HCT116 (cell line): ENCODE measurements around the gene ZNF133. TPM values are rescaled to one million over a fixed set of nuclear protein-coding genes. Genes with fewer than 3 reads are reported as not detected.

Experiments used
- ATAC-seq: fragments of 200-7000 bp; cut with Tn5 transposase; 2 replicates; pipeline ENCODE4 v1.9.1; 2020; ENCODE audit warnings: mild to moderate bottlenecking, moderate library complexity
- BruUV-seq: library from RNA; stranded (reverse); fragments of 400-500 nt; replicated peaks from 2 replicates; lab custom pipeline; 2021; lab: Mats Ljungman, UMichigan
- CTCF ChIA-PET: fragments of 300-600 bp; sonication (Branson Sonifier 250); formaldehyde crosslinking; loops from one replicate; lab custom pipeline; 2021; ENCODE audit warnings: antibody characterized with exemption; lab: Charles Lee
- POLR2A ChIA-PET: fragments of 300-600, 350-600 bp; sonication (Branson Sonifier 250); formaldehyde crosslinking; loops from one replicate; lab custom pipeline; 2021; ENCODE audit warnings: antibody characterized with exemption; lab: Charles Lee
- RAD21 ChIA-PET, 2 experiments: fragments of 300-600 bp; sonication (Branson Sonifier 250); formaldehyde crosslinking; loops; one replicate each; lab custom pipeline; 2023; ENCODE audit warnings: low total read pairs in 2 of 2; ENCODE audit not compliant: uncharacterized antibody in 2 of 2, unreplicated experiment in 2 of 2, low non-redundant PET in 1 of 2; lab: Charles Lee
- DNase-seq: peaks from one replicate; pipeline ENCODE4 v3.0.0-alpha.2; 2010; ENCODE audit warnings: low read depth, low spot score
- H2AFZ ChIP-seq: fragments of 200-600 bp; shearing (Covaris generic), sonication (generic); 2 replicates; pipeline ENCODE4 v1.6.1; 2017; ENCODE audit warnings: low read depth, mixed run types, mixed read lengths, antibody characterized with exemption, low read length; ENCODE audit not compliant: poor library complexity, severe bottlenecking
- H3K27ac ChIP-seq: 2 replicates; pipeline ENCODE4 v1.5.1; 2012; ENCODE audit warnings: low read depth, low read length
- H3K27me3 ChIP-seq: fragments of 200-600 bp; sonication (generic); 2 replicates; pipeline ENCODE4 v1.6.1; 2016; ENCODE audit warnings: mixed run types, low read length, mixed read lengths; ENCODE audit not compliant: insufficient read depth
- H3K36me3 ChIP-seq, 2 experiments: fragments of 200-500 bp in 1 of 2; fragments of 200-600 bp in 1 of 2; sonication (Bioruptor generic) in 1 of 2; sonication (generic) in 1 of 2; 2 replicates each; pipeline versions ENCODE4 v1.5.1 to v1.6.1; 2014 to 2016; ENCODE audit warnings: low read length in 2 of 2, inconsistent platforms in 1 of 2, mixed read lengths in 1 of 2, mixed run types in 1 of 2; ENCODE audit not compliant: insufficient read depth in 2 of 2, control insufficient read depth in 1 of 2
- H3K4me1 ChIP-seq, 2 experiments: fragments of 200-600 bp in 1 of 2; sonication (generic) in 1 of 2; 2 replicates each; pipeline versions ENCODE4 v1.5.1 to v1.6.1; 2012 to 2017; ENCODE audit warnings: low read length in 2 of 2, inconsistent platforms in 1 of 2, mild to moderate bottlenecking in 1 of 2, mixed read lengths in 1 of 2, mixed run types in 1 of 2, moderate library complexity in 1 of 2; ENCODE audit not compliant: insufficient read depth in 2 of 2, control insufficient read depth in 1 of 2
- H3K4me2 ChIP-seq: fragments of 200-600 bp; sonication (generic); 2 replicates; pipeline ENCODE4 v1.6.1; 2017; ENCODE audit warnings: mixed run types, low read length, mixed read lengths
- H3K4me3 ChIP-seq, 2 experiments: fragments of 200-600 bp in 1 of 2; sonication (generic) in 1 of 2; replicated peaks in 1 of 2; 2 replicates each; pipeline ENCODE4 v1.5.1; 2011 to 2016; ENCODE audit warnings: low read length in 2 of 2, control low read depth in 1 of 2, low read depth in 1 of 2, mild to moderate bottlenecking in 1 of 2, mixed read lengths in 1 of 2, mixed run types in 1 of 2
- H3K79me2 ChIP-seq: fragments of 200-600 bp; sonication (generic); 2 replicates; pipeline ENCODE4 v1.6.1; 2017; ENCODE audit warnings: mild to moderate bottlenecking, mixed run types, low read length, moderate library complexity, mixed read lengths; ENCODE audit not compliant: insufficient read depth
- H3K9ac ChIP-seq: fragments of 200-600 bp; sonication (generic); 2 replicates; pipeline ENCODE4 v1.6.1; 2016; ENCODE audit warnings: low read length, mixed read lengths
- H3K9me2 ChIP-seq: fragments of 200-600 bp; sonication (generic), shearing (Covaris generic); 2 replicates; pipeline ENCODE4 v1.6.1; 2017; ENCODE audit warnings: mixed run types, mild to moderate bottlenecking, moderate library complexity; ENCODE audit not compliant: insufficient read depth
- H3K9me3 ChIP-seq, 2 experiments: fragments of 200-500 bp in 1 of 2; fragments of 200-600 bp in 1 of 2; sonication (Bioruptor generic) in 1 of 2; sonication (generic) in 1 of 2; 2 replicates each; pipeline ENCODE4 v1.6.1; 2014 to 2017; ENCODE audit warnings: low read length in 2 of 2, mixed read lengths in 2 of 2, inconsistent platforms in 1 of 2, low read depth in 1 of 2, mild to moderate bottlenecking in 1 of 2, mixed run types in 1 of 2, moderate library complexity in 1 of 2; ENCODE audit not compliant: control insufficient read depth in 1 of 2, insufficient read depth in 1 of 2
- H4K20me1 ChIP-seq: fragments of 200-600 bp; sonication (generic), shearing (Covaris generic); 2 replicates; pipeline ENCODE4 v1.6.1; 2017; ENCODE audit warnings: mixed run types, mild to moderate bottlenecking, moderate library complexity; ENCODE audit not compliant: insufficient read depth
- ATF3 ChIP-seq: IDR thresholded peaks from 2 replicates; pipeline ENCODE4 v1.6.1; 2012
- CEBPB ChIP-seq: IDR thresholded peaks from 2 replicates; pipeline ENCODE4 v1.6.1; 2012; ENCODE audit warnings: low read depth
- CTCF ChIP-seq, 3 experiments: fragments of 200-600 bp in 1 of 3; sonication (generic) in 1 of 3; IDR thresholded peaks in 2 of 3; conservative IDR thresholded peaks in 1 of 3; 2 replicates each; pipeline ENCODE4 v1.5.1; 2012 to 2017; ENCODE audit warnings: low read depth in 2 of 3, low read length in 2 of 3, antibody characterized with exemption in 1 of 3, borderline replicate concordance in 1 of 3, control low read depth in 1 of 3, mild to moderate bottlenecking in 1 of 3, mixed read lengths in 1 of 3, mixed run types in 1 of 3, moderate library complexity in 1 of 3; ENCODE audit not compliant: insufficient read depth in 1 of 3
- EGR1 ChIP-seq: IDR thresholded peaks from 2 replicates; pipeline ENCODE4 v1.6.1; 2012; ENCODE audit warnings: low read depth
- ELF1 ChIP-seq: IDR thresholded peaks from 2 replicates; pipeline ENCODE4 v1.6.1; 2012; ENCODE audit warnings: low read depth, borderline replicate concordance
- EZH2 ChIP-seq: fragments of 200-600 bp; sonication (generic); IDR thresholded peaks from 2 replicates; pipeline ENCODE4 v1.6.1; 2017; ENCODE audit warnings: antibody characterized with exemption, mixed run types
- MAX ChIP-seq: IDR thresholded peaks from 2 replicates; pipeline ENCODE4 v1.6.1; 2012
- POLR2A ChIP-seq: IDR thresholded peaks from 2 replicates; pipeline ENCODE4 v1.7.0; 2011; ENCODE audit warnings: borderline replicate concordance; ENCODE audit not compliant: insufficient read depth, insufficient read length; ENCODE audit errors: extremely low read depth
- POLR2AphosphoS5 ChIP-seq: IDR thresholded peaks from 2 replicates; pipeline ENCODE4 v1.6.1; 2011; ENCODE audit warnings: mild to moderate bottlenecking, low read depth, low read length, moderate library complexity
- RAD21 ChIP-seq: IDR thresholded peaks from 2 replicates; pipeline ENCODE4 v1.6.1; 2012; ENCODE audit warnings: low read depth, mild to moderate bottlenecking
- REST ChIP-seq: IDR thresholded peaks from 2 replicates; pipeline ENCODE4 v1.6.1; 2012; ENCODE audit warnings: low read depth
- SIN3A ChIP-seq: IDR thresholded peaks from 2 replicates; pipeline ENCODE4 v1.6.1; 2012; ENCODE audit warnings: low read depth
- SP1 ChIP-seq: IDR thresholded peaks from 2 replicates; pipeline ENCODE4 v1.6.1; 2012; ENCODE audit warnings: low read depth
- SRF ChIP-seq: IDR thresholded peaks from 2 replicates; pipeline ENCODE4 v1.6.1; 2012; ENCODE audit warnings: low read depth
- TCF7L2 ChIP-seq: IDR thresholded peaks from 2 replicates; pipeline ENCODE4 v1.7.0; 2011; ENCODE audit warnings: borderline replicate concordance, inconsistent platforms; ENCODE audit not compliant: insufficient read depth, insufficient read length; ENCODE audit errors: extremely low read depth
- ZBTB33 ChIP-seq: IDR thresholded peaks from 2 replicates; pipeline ENCODE4 v1.6.1; 2011; ENCODE audit warnings: mild to moderate bottlenecking, low read length, moderate library complexity; ENCODE audit not compliant: insufficient replicate concordance; ENCODE audit errors: extremely low read depth
- ZFX ChIP-seq: fragments of 450-650 bp; IDR thresholded peaks from 2 replicates; pipeline ENCODE4 v1.6.1; 2017
- ZNF274 ChIP-seq: fragments of 200-500 bp; sonication (Bioruptor generic); IDR thresholded peaks from 2 replicates; pipeline ENCODE4 v1.6.1; 2014; ENCODE audit warnings: mild to moderate bottlenecking, low read depth, low read length, inconsistent platforms
- intact Hi-C: fragments of 100-400 bp; cut with micrococcal nuclease; formaldehyde crosslinking; loops from 2 replicates; pipeline ENCODE4 v1.10.0; 2022
- total RNA-seq: library from RNA; stranded (reverse); gene quantifications from one replicate; pipeline ENCODE4 v1.2.1, GENCODE V29; 2021; ENCODE audit not compliant: unreplicated experiment

ZNF133 gene
- total RNA-seq, 1 experiment from 2014 or later = 9.3 TPM

GRCh38 chr20:18255526-18255925 lies 32.8 kb upstream of the ZNF133 start:
- Histone ChIP-seq H3K79me2 (no peaks in the 10 kb centered on the region), H3K4me3 (no peak overlapping the region), H3K9me3 (no peaks in the 10 kb centered on the region), H3K27me3 (no peaks in the 10 kb centered on the region), H3K9me2 (no peaks in the 10 kb centered on the region), H3K27ac (no peak overlapping the region), H3K4me2 (no peak overlapping the region), H2AFZ (no peak overlapping the region), H4K20me1 (no peaks in the 10 kb centered on the region), H3K4me1 (peaks cover 13 to 27% of the 10 kb centered on the region in 2 experiments), H3K36me3 (no peaks in the 10 kb centered on the region), H3K9ac (no peak overlapping the region)
- no TSS peak for BruUV-seq
- TF ChIP-seq MAX = no peak
- TF ChIP-seq RAD21 = no peak
- TF ChIP-seq EGR1 = no peak
- no peak for TF ChIP-seq ATF3
- no peak for TF ChIP-seq REST
- no peak for TF ChIP-seq CTCF (IDR thresholded peaks at IDR 0.05 in 2 of 3, conservative IDR thresholded peaks at IDR 0.05 in 1 of 3; ENCODE audit: borderline replicate concordance in 1 of 3, insufficient read depth in 1 of 3, low read depth in 2 of 3, low read length in 2 of 3)
- TF ChIP-seq SP1 = no peak
- TF ChIP-seq TCF7L2 = no peak
- no peak for TF ChIP-seq ZNF274
- TF ChIP-seq ZFX = no peak
- no peak for TF ChIP-seq POLR2AphosphoS5
- no peak for TF ChIP-seq ZBTB33
- no peak for TF ChIP-seq POLR2A
- TF ChIP-seq SIN3A = no peak
- TF ChIP-seq EZH2 = no peak
- no peak for TF ChIP-seq ELF1
- no peak for TF ChIP-seq SRF
- no peak for TF ChIP-seq CEBPB
- ChIA-PET CTCF (no interaction called here), POLR2A (no interaction called here), RAD21 (no interaction called here)
- no peak for DNase-seq
- intact Hi-C loops = no loop called here
- ATAC-seq = no peak
